Activated T-cell treated with anti-CD3 and anti-CD28 coated beads, Interleukin-2, amount 50 U/mL, for 72 hours (primary cell): ENCODE measurements around the gene DMWD. TPM values are rescaled to one million over a fixed set of nuclear protein-coding genes. Genes with fewer than 3 reads are reported as not detected.

Experiments
- ATAC-seq, 2 donors: fragments of 150-1000 bp; cut with Tn5 transposase; replicated peaks in 1 of 2; 2 replicates each; pipeline ENCODE4 v1.10.0; 2021; ENCODE audit warnings: moderate library complexity in 2 of 2, mild to moderate bottlenecking in 1 of 2
- DNase-seq, 2 donors: peaks; one replicate each; pipeline ENCODE4 v3.0.0; 2021 to 2022; ENCODE audit warnings: mixed read lengths in 1 of 2
- H3K27ac Mint-ChIP-seq: one replicate; pipeline ENCODE4 v1.8.0; 2022; ENCODE audit warnings: mild to moderate bottlenecking, moderate library complexity, mixed read lengths
- H3K27me3 Mint-ChIP-seq: one replicate; pipeline ENCODE4 v1.8.0; 2022; ENCODE audit warnings: low read depth, mixed read lengths
- H3K36me3 Mint-ChIP-seq, 2 donors: one replicate each; pipeline ENCODE4 v1.8.0; 2022; ENCODE audit warnings: mixed read lengths in 2 of 2, mild to moderate bottlenecking in 1 of 2; ENCODE audit not compliant: insufficient read depth in 2 of 2
- H3K4me1 Mint-ChIP-seq: one replicate; pipeline ENCODE4 v1.8.0; 2022; ENCODE audit warnings: low read depth, mixed read lengths
- H3K4me3 Mint-ChIP-seq, 2 donors: one replicate each; pipeline ENCODE4 v1.8.0; 2022; ENCODE audit warnings: mild to moderate bottlenecking in 2 of 2, mixed read lengths in 2 of 2, moderate library complexity in 2 of 2
- H3K9me3 Mint-ChIP-seq, 2 donors: one replicate each; pipeline ENCODE4 v1.8.0; 2022; ENCODE audit warnings: mixed read lengths in 2 of 2
- total RNA-seq, 2 donors: library from RNA; stranded (reverse); gene quantifications; one replicate each; pipeline ENCODE4 v1.2.3, GENCODE V29; 2022

DMWD gene
- total RNA-seq, 2 donors from 2014 or later: 36.7 to 54.1 TPM

DNA sequence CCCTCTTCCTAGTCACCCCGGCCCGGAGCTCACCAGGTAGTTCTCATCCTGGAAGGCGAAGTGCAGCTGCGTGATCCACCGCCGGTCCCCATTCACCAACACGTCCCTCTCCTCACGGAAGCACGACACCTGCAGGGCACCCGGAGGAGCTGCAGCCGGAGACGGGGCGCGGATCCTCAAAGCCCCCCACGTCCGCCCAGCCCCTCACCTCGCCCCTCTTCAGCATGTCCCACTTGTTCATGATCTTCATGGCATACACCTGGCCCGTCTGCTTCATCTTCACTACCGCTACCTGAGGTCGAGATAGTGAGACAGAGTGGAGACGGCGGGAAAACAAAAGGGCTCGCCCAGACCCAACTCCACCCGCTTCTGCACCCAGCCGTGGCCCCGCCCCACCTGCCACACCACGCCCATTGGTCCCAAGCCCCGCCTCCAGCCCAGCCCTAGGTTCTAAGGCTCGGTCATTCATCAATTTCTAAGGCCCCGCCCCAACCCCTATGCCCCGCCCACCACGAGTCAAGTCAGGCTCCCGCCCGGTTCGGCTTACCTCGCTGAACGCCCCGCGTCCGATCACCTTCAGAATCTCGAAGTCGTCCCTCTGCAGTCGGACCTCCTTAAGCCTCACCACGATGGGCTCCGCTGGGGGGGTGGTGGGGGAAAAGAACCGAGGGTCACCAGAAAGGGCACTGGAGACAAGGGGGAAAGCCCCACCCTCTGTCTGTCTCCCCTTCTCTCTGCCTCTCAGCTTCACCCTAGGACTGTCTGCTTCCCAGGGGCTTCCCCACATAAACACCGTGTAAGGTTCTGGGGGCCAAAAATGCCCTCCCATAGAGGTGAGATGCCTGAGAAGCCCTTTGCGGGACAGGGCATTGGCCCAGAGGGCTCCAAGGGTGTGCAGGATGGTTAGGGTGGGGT is 13.2 kb downstream of the DMWD start:
- Mint-ChIP-seq H3K4me1 (peaks cover 17% of the 10 kb centered on the region), H3K27ac (peak overlapping the region; percentile 72), H3K36me3 (peaks cover 2 to 5% of the 10 kb centered on the region in 2 donors), H3K4me3 (peak overlapping the region; percentile 87 to 92), H3K27me3 (peaks cover 24% of the 10 kb centered on the region), H3K9me3 (no peaks in the 10 kb centered on the region)
- peak; percentile 98 for ATAC-seq
- DNase-seq: peak; percentile 95 to 97

DNA sequence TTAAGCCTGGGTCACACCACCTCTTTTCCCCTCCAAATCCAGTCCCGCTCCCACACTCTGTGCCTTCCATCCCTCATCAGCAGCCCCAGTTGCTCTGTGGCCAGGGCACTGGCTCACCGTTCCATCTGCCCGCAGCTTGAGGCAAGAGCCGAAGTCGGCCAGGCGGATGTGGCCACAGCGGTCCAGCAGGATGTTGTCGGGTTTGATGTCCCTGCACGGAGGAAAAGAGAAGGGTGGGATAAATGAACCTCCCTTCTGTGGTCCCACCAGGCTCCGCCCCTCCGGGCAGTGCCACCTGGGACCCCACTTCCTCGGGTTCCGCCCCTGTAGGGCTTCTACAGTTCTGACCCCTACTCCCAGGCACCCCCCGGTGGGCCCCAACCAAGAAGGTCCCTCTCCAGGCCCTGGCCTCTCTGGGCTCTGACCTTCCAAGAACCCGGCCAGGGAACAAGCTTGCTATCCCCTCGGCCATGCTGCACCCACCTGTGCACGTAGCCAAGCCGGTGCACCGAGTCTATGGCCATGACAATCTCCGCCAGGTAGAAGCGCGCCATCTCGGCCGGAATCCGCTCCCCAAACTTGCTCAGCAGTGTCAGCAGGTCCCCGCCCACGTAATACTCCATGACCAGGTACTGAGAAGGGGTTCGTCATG is 14.5 kb downstream of the DMWD start:
- H3K27ac Mint-ChIP-seq: no peak overlapping the region
- H3K36me3 Mint-ChIP-seq: peaks cover 2 to 5% of the 10 kb centered on the region in 2 donors
- DNase-seq (no peak), ATAC-seq (no peak)
- peaks cover 24% of the 10 kb centered on the region for H3K27me3 Mint-ChIP-seq
- H3K4me1 Mint-ChIP-seq: peaks cover 17% of the 10 kb centered on the region
- H3K4me3 Mint-ChIP-seq: peak overlapping the region; percentile 87 to 92
- H3K9me3 Mint-ChIP-seq: no peaks in the 10 kb centered on the region

- H3K27me3 Mint-ChIP-seq: peaks cover 24% of the 10 kb centered on the region
- no peak for ATAC-seq
These were observed 15.2 kb downstream of the DMWD start for GRCh38 chr19:45777395-45777961.

DNA sequence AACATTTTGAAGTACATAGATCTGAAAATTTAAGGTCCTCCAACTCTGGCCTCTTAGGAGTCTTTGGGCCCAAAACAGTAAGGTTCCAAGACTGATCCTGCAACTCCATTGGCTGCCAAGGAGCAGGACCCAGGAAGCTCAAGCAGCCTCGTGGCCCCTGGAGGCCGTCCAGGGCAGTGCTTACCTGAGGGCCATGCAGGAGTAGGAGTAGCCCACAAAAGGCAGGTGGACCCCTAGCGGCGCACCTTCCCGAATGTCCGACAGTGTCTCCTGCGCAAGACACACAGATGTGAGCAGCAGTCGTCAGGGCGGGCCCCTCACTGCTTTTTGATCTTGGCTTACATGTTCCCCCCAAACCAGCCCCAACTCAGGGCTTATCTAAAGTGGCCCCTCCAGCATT is 17.9 kb downstream of the DMWD start:
- Mint-ChIP-seq H3K9me3 (no peaks in the 10 kb centered on the region), H3K27ac (no peak overlapping the region), H3K4me3 (no peak overlapping the region), H3K4me1 (peaks cover 16% of the 10 kb centered on the region), H3K36me3 (peaks cover 2 to 5% of the 10 kb centered on the region in 2 donors), H3K27me3 (peaks cover 10% of the 10 kb centered on the region)
- DNase-seq: no peak
- no peak for ATAC-seq

More at GRCh38 chr19:45777395-45777961, 15.2 kb downstream of the DMWD start:
- no peak for DNase-seq
- Mint-ChIP-seq H3K4me3 (no peak overlapping the region), H3K9me3 (no peaks in the 10 kb centered on the region), H3K36me3 (peaks cover 2 to 5% of the 10 kb centered on the region in 2 donors), H3K27ac (no peak overlapping the region), H3K4me1 (peaks cover 17% of the 10 kb centered on the region)

- H3K9me3 Mint-ChIP-seq: no peaks in the 10 kb centered on the region
- H3K4me3 Mint-ChIP-seq: no peak overlapping the region
- DNase-seq (no peak), ATAC-seq (no peak)
- H3K27me3 Mint-ChIP-seq: no peaks in the 10 kb centered on the region
- H3K36me3 Mint-ChIP-seq: peaks cover 0 to 2% of the 10 kb centered on the region in 2 donors
- no peak overlapping the region for H3K27ac Mint-ChIP-seq
- peaks cover 6% of the 10 kb centered on the region for H3K4me1 Mint-ChIP-seq
These were observed 19.3 kb downstream of the DMWD start for GRCh38 chr19:45773384-45773783.

DNA sequence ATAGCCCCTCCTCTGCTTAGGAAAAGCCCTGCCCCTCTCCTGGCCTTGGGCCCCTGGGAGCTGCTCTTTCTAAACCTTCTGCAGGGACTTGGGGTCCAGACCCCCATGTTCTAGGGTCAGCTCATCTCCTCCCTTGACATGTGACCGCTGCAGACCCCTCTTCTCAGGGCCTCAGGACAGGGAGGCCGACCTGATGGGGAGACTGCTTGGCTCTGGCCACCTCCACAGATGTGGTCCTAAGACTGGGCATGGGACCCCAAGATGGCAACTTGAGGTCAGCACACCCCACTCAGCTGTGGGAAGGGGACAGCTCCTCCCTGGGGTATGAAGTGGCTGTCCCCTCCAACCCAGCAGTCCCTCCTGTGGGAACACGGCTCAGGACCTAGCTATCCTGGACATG is 19.7 kb downstream of the DMWD start:
- peaks cover 5% of the 10 kb centered on the region for H3K4me1 Mint-ChIP-seq
- DNase-seq: no peak
- H3K9me3 Mint-ChIP-seq: no peaks in the 10 kb centered on the region
- H3K4me3 Mint-ChIP-seq: no peak overlapping the region
- H3K36me3 Mint-ChIP-seq: peaks cover 0 to 2% of the 10 kb centered on the region in 2 donors
- no peak overlapping the region for H3K27ac Mint-ChIP-seq
- no peaks in the 10 kb centered on the region for H3K27me3 Mint-ChIP-seq
- no peak for ATAC-seq

DNA sequence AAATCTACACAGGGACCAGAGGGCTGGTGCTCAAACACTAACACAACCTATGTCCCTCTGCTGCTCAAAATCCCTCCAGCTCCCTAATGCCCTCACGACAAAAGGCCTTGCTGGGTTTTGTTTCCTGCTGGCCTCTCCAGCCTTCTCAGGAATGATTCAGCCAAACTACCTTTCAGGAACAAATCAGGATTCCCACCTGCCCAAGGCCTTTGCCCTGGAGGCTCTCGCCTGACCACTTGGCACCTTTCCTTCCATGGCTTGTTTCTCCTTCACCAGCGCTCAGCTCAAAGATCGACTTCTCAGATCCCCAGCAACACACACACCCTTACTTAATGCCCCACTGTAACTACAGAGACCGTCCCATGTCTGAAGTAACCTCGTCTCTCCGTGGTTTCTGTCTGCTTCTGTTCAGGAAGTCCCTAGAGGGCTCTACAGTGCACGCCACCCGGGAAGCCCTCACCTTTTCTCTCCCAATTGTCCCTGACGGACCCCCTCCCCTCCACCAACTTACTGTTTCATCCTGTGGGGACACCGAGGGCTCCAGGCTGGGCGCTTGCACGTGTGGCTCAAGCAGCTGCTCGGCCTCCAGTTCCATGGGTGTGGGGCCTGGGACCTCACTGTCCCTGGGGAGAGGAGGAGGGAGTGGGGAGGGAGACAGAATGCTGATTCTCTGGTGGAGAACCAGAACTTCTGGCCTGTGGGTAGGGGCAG is 20.4 kb downstream of the DMWD start:
- H3K4me1 Mint-ChIP-seq: peaks cover 5% of the 10 kb centered on the region
- H3K36me3 Mint-ChIP-seq: peaks cover 0 to 2% of the 10 kb centered on the region in 2 donors
- no peaks in the 10 kb centered on the region for H3K9me3 Mint-ChIP-seq
- H3K27me3 Mint-ChIP-seq: peaks cover 2% of the 10 kb centered on the region
- ATAC-seq (no peak), DNase-seq (no peak)
- peak overlapping the region in 1 of 2 donors; percentile 10 for H3K4me3 Mint-ChIP-seq
- no peak overlapping the region for H3K27ac Mint-ChIP-seq

DNA sequence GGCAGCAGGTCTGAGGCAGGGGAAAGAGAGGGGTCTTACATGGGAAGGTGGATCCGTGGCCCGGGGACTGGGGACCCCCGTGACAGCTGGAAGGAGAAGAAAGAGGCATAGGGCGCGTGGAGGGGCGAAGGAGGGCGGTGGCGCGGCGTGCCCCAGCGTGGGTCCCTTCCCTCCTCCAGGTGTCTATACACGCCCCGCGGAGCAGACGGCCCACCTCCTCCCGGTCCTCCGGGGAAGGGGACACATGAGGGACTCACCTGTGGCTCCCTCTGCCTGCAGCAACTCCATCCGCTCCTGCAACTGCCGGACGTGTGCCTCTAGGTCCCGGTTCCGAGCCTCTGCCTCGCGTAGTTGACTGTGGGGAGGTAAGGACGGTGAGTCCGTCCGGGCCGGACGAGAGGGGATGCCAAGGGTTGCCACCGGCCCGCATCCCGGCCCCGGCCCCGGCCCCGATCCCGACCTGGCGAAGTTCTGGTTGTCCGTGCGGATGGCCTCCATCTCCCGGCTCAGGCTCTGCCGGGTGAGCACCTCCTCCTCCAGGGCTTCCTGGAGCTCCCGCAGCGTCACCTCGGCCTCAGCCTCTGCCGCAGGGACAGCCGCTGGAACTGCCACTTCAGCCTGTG is 21.2 kb downstream of the DMWD start:
- Mint-ChIP-seq H3K27ac (no peak overlapping the region), H3K9me3 (no peaks in the 10 kb centered on the region), H3K27me3 (peaks cover 4% of the 10 kb centered on the region), H3K4me1 (peaks cover 5% of the 10 kb centered on the region), H3K4me3 (peak overlapping the region in 1 of 2 donors; percentile 39), H3K36me3 (no peaks in the 10 kb centered on the region)
- no peak for ATAC-seq
- no peak for DNase-seq

- peak; percentile 73 for ATAC-seq
- peaks cover 5% of the 10 kb centered on the region for H3K4me1 Mint-ChIP-seq
- H3K36me3 Mint-ChIP-seq: no peaks in the 10 kb centered on the region
- peak overlapping the region; percentile 92 to 96 for H3K4me3 Mint-ChIP-seq
- no peaks in the 10 kb centered on the region for H3K9me3 Mint-ChIP-seq
- no peak overlapping the region for H3K27ac Mint-ChIP-seq
- peak; percentile 92 to 94 for DNase-seq
- H3K27me3 Mint-ChIP-seq: peaks cover 4% of the 10 kb centered on the region
These were observed 22.2 kb downstream of the DMWD start for GRCh38 chr19:45770192-45771101.

- H3K9me3 Mint-ChIP-seq: no peaks in the 10 kb centered on the region
- H3K27ac Mint-ChIP-seq: peak overlapping the region; percentile 44
- peak overlapping the region; percentile 92 to 96 for H3K4me3 Mint-ChIP-seq
- peaks cover 5% of the 10 kb centered on the region for H3K4me1 Mint-ChIP-seq
- H3K36me3 Mint-ChIP-seq: no peaks in the 10 kb centered on the region
- H3K27me3 Mint-ChIP-seq: peaks cover 4% of the 10 kb centered on the region
- peak; percentile 52 to 60 for DNase-seq
- peak; percentile 27 to 37 for ATAC-seq
These were observed 22.8 kb downstream of the DMWD start for GRCh38 chr19:45769821-45770191.

GRCh38 chr19:45768984-45769782 is 23.5 kb downstream of the DMWD start, which contains the start of gene SIX5:
Gene SIX5, minus strand, starts transcription at chr19:45769252. Its CDS starts 408 bp downstream, at chr19:45768844.
- Mint-ChIP-seq H3K9me3 (no peaks in the 10 kb centered on the region), H3K27ac (peak within 1 kb of the TSS; percentile 44), H3K36me3 (no peaks in the 10 kb centered on the region), H3K27me3 (peaks cover 4% of the 10 kb centered on the region), H3K4me1 (peaks cover 5% of the 10 kb centered on the region), H3K4me3 (peak within 1 kb of the TSS; percentile 92 to 96)
- DNase-seq (peak; percentile 99 to 100), ATAC-seq (peak; percentile 73 to 74)
